ENCODE data around the gene MED4.
"Not testable (repeated sequence)": the region's sequence is repeated elsewhere in the genome, so short reads cannot be mapped to it uniquely, and the experiment has no call there.

Gene MED4

GRCh38 chr13:48072787-48073186 lies 22.1 kb downstream of the MED4 start:
- TF ChIP-seq CTCF (IDR thresholded peaks at IDR 0.05; ENCODE audit: extremely low read depth, missing control alignments) = no peak
- no peak for DNase-seq (ENCODE audit: low spot score)

GRCh38 chr13:48072304-48072703 lies 22.6 kb downstream of the MED4 start:
- DNase-seq (ENCODE audit: low spot score) = no peak
- no peak for TF ChIP-seq CTCF (IDR thresholded peaks at IDR 0.05; ENCODE audit: extremely low read depth, missing control alignments)

GRCh38 chr13:48070942-48071341 lies 24.0 kb downstream of the MED4 start:
- no peak for TF ChIP-seq CTCF (IDR thresholded peaks at IDR 0.05; ENCODE audit: extremely low read depth, missing control alignments)
- DNase-seq (ENCODE audit: low spot score) = no peak

- no peak for TF ChIP-seq CTCF (IDR thresholded peaks at IDR 0.05; ENCODE audit: extremely low read depth, missing control alignments)
- DNase-seq (ENCODE audit: low spot score) = no peak
These were observed 25.3 kb downstream of the MED4 start for GRCh38 chr13:48069573-48069972.

- TF ChIP-seq CTCF (IDR thresholded peaks at IDR 0.05; ENCODE audit: extremely low read depth, missing control alignments) = no peak
- no peak for DNase-seq (ENCODE audit: low spot score)
These were observed 26.0 kb downstream of the MED4 start for GRCh38 chr13:48068952-48069351.

- TF ChIP-seq CTCF (IDR thresholded peaks at IDR 0.05; ENCODE audit: extremely low read depth, missing control alignments) = no peak
- DNase-seq (ENCODE audit: low spot score) = no peak
These were observed 26.9 kb downstream of the MED4 start for GRCh38 chr13:48068036-48068435.

- DNase-seq (ENCODE audit: low spot score) = no peak
- no peak for TF ChIP-seq CTCF (IDR thresholded peaks at IDR 0.05; ENCODE audit: extremely low read depth, missing control alignments)
These were observed 28.5 kb downstream of the MED4 start for GRCh38 chr13:48066310-48066989.

GRCh38 chr13:48059951-48060350 lies 35.0 kb downstream of the MED4 start:
- DNase-seq (ENCODE audit: low spot score) = not testable (repeated sequence)

- DNase-seq (ENCODE audit: low spot score) = not testable (repeated sequence)
These were observed 36.4 kb downstream of the MED4 start for GRCh38 chr13:48058536-48058935.
